ENCODE results near the gene HP1BP3. TPM values are rescaled to one million over a fixed set of nuclear protein-coding genes. Genes with fewer than 3 reads are reported as not detected.

Gene HP1BP3
- total RNA-seq, 2 donors from 2014 or later: 207 to 223 TPM

DNA sequence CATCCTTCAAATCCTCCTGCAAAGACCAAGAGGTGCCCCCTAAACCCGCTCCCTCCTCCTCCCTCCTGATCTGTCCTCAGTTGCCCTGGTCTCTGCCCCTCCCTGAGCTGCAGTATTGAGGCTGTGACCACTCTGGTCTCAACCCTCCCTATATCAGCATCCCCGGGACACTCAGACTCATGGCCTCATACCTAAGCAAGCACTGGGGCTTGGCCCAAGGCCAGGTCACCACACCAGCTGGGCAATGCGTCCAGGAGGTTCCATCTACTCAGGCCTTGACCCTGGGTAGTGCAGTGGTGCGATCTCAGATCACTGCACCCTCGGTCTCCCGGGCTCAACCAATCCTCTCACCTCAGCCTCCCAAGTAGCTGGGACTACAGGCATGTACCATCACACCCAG, 79.0 kb downstream of the HP1BP3 start:
- no peak overlapping the region for H3K27ac ChIP-seq (ENCODE audit: low read depth, low read length)
- Mint-ChIP-seq H3K4me1 (no peaks in the 10 kb centered on the region), H3K27ac (no peak overlapping the region), H3K4me3 (no peak overlapping the region), H3K36me3 (ENCODE audit: low read depth) (no peaks in the 10 kb centered on the region), H3K27me3 (ENCODE audit: insufficient read depth) (no peaks in the 10 kb centered on the region), H3K9me3 (no peaks in the 10 kb centered on the region)
- no peaks in the 10 kb centered on the region for H3K27me3 ChIP-seq (ENCODE audit: control insufficient read depth, insufficient read depth, low read length, poor library complexity, severe bottlenecking)
- H3K9me3 ChIP-seq (ENCODE audit: control insufficient read depth, low read length): no peaks in the 10 kb centered on the region
- no peak overlapping the region for H3K9ac ChIP-seq (ENCODE audit: extremely low read depth, low read length, poor library complexity, severe bottlenecking)
- H3K36me3 ChIP-seq (ENCODE audit: control insufficient read depth, insufficient read depth, low read length): no peaks in the 10 kb centered on the region
- DNase-seq: no peak
- no peak overlapping the region for H3K4me3 ChIP-seq (ENCODE audit: low read length)
- no peaks in the 10 kb centered on the region for H3K4me1 ChIP-seq (ENCODE audit: control insufficient read depth, insufficient read depth, low read length)
- no peak for TF ChIP-seq CTCF (conservative IDR thresholded peaks at IDR 0.05)
- 89 to 100% methylated on average over 4 to 6 of the region's 6 CpGs for WGBS, 2 experiments (ENCODE audit: insufficient coverage in 1 of 2, insufficient read length in 1 of 2)

- Mint-ChIP-seq H3K4me1 (no peaks in the 10 kb centered on the region), H3K9me3 (no peaks in the 10 kb centered on the region), H3K4me3 (no peak overlapping the region), H3K36me3 (ENCODE audit: low read depth) (no peaks in the 10 kb centered on the region), H3K27ac (no peak overlapping the region), H3K27me3 (ENCODE audit: insufficient read depth) (no peaks in the 10 kb centered on the region)
- no peaks in the 10 kb centered on the region for H3K4me1 ChIP-seq (ENCODE audit: control insufficient read depth, insufficient read depth, low read length)
- H3K27me3 ChIP-seq (ENCODE audit: control insufficient read depth, insufficient read depth, low read length, poor library complexity, severe bottlenecking): no peaks in the 10 kb centered on the region
- no peak for TF ChIP-seq CTCF (conservative IDR thresholded peaks at IDR 0.05)
- no peaks in the 10 kb centered on the region for H3K9me3 ChIP-seq (ENCODE audit: control insufficient read depth, low read length)
- DNase-seq: no peak
- no peak overlapping the region for H3K9ac ChIP-seq (ENCODE audit: extremely low read depth, low read length, poor library complexity, severe bottlenecking)
- 83 to 92% methylated on average over 4 to 5 of the region's 5 CpGs for WGBS, 2 experiments (ENCODE audit: insufficient coverage in 1 of 2, insufficient read length in 1 of 2)
- no peak overlapping the region for H3K27ac ChIP-seq (ENCODE audit: low read depth, low read length)
- H3K36me3 ChIP-seq (ENCODE audit: control insufficient read depth, insufficient read depth, low read length): no peaks in the 10 kb centered on the region
- no peak overlapping the region for H3K4me3 ChIP-seq (ENCODE audit: low read length)
Observed at GRCh38 chr1:20706841-20707240, 80.3 kb downstream of the HP1BP3 start.

DNA sequence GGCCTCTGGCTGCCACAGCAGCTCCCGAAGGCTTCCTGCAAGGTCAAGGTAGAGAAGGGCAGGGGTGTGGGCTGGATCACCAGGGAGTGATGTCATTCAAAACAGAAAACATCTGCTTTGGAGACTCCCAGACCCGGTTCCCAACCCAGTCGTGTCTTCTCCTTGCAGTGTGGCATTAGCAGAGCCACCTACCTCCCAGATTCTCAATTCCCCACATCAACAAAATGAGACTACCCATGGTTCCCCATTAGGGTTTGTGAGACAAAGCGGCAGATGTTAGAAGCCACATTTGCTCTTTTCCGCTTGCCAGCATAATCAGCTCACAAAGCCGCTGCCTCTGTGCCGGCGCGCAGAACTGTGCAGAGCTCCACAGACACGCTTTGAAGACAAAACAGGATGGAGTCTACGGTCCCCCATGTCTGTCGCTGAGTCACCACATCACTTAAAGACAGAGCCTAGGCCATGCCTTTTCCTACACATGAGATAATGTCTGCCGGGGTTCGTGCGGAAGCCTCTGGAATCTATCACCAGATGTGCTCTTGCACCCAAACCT, 81.8 kb downstream of the HP1BP3 start:
- Mint-ChIP-seq H3K36me3 (ENCODE audit: low read depth) (no peaks in the 10 kb centered on the region), H3K27ac (no peak overlapping the region), H3K4me3 (no peak overlapping the region), H3K4me1 (no peaks in the 10 kb centered on the region), H3K27me3 (ENCODE audit: insufficient read depth) (no peaks in the 10 kb centered on the region), H3K9me3 (no peaks in the 10 kb centered on the region)
- Histone ChIP-seq H3K4me3 (ENCODE audit: low read length) (no peak overlapping the region), H3K27ac (ENCODE audit: low read depth, low read length) (peak overlapping the region; percentile 60), H3K27me3 (ENCODE audit: control insufficient read depth, insufficient read depth, low read length, poor library complexity, severe bottlenecking) (no peaks in the 10 kb centered on the region), H3K36me3 (ENCODE audit: control insufficient read depth, insufficient read depth, low read length) (no peaks in the 10 kb centered on the region), H3K4me1 (ENCODE audit: control insufficient read depth, insufficient read depth, low read length) (no peaks in the 10 kb centered on the region), H3K9me3 (ENCODE audit: control insufficient read depth, low read length) (no peaks in the 10 kb centered on the region), H3K9ac (ENCODE audit: extremely low read depth, low read length, poor library complexity, severe bottlenecking) (no peak overlapping the region)
- TF ChIP-seq CTCF (conservative IDR thresholded peaks at IDR 0.05): no peak
- WGBS, 2 experiments (ENCODE audit: insufficient coverage in 1 of 2, insufficient read length in 1 of 2): 94% methylated on average over 15 of the region's 15 CpGs
- no peak for DNase-seq

Measured in endodermal cell (in vitro differentiated cells).